ENCODE results near the gene FUBP3. TPM values are rescaled to one million over a fixed set of nuclear protein-coding genes. Genes with fewer than 3 reads are reported as not detected.

The FUBP3 gene
- total RNA-seq, 1 donor from 2014 or later: 22.6 TPM

DNA sequence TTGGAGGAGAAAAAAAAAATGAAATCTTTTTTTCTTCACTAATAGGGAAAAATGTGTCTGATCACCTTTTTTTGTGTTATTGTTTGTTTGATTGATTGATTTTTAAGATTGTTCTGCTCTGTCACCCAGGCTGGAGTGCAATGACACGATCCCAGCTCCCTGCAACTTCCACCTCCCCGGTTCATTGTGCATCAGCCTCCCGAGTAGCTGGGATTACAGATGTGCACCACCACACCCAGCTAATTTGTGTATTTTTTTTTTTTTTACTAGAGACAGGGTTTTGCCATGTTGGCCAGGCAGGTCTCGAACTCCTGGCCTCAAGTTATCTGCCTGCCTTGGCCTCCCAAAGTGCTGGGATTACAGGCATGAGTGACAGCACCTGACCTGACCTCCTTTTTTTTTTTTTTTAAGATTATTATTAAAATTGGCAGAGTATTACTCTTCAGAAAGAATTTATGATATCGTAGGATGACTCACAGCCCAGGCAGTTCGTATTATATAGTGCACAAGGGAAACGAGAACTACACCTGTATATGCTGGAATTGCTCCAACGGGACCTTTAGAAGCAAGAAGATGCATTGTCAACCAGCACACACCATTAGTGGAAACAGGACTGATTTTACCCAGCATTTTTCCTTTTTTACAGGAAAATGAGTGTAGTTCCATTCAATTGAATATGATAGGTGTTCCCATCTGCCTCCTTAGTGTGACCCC is 27.7 kb downstream of the FUBP3 start:
- intact Hi-C loops (cut with micrococcal nuclease): no loop called here
- Histone ChIP-seq H3K9me3 (replicated peaks) (no peaks in the 10 kb centered on the region), H3K27ac (replicated peaks) (peak overlapping the region; percentile 4), H3K36me3 (peaks cover 21% of the 10 kb centered on the region), H3K4me3 (no peak overlapping the region), H3K27me3 (ENCODE audit: low read depth) (no peaks in the 10 kb centered on the region), H3K4me1 (peaks cover 49% of the 10 kb centered on the region)
- TF ChIP-seq CTCF (IDR thresholded peaks at IDR 0.05; ENCODE audit: borderline replicate concordance): no peak
- DNase-seq: no peak

GRCh38 chr9:130607640-130608420 is 28.5 kb downstream of the FUBP3 start:
- Histone ChIP-seq H3K9me3 (replicated peaks) (no peaks in the 10 kb centered on the region), H3K4me1 (peaks cover 49% of the 10 kb centered on the region), H3K27me3 (ENCODE audit: low read depth) (no peaks in the 10 kb centered on the region), H3K27ac (replicated peaks) (peak overlapping the region; percentile 7), H3K36me3 (peaks cover 23% of the 10 kb centered on the region), H3K4me3 (no peak overlapping the region)
- DNase-seq: no peak
- TF ChIP-seq CTCF (IDR thresholded peaks at IDR 0.05; ENCODE audit: borderline replicate concordance): no peak
- intact Hi-C loops (cut with micrococcal nuclease): no loop called here

DNA sequence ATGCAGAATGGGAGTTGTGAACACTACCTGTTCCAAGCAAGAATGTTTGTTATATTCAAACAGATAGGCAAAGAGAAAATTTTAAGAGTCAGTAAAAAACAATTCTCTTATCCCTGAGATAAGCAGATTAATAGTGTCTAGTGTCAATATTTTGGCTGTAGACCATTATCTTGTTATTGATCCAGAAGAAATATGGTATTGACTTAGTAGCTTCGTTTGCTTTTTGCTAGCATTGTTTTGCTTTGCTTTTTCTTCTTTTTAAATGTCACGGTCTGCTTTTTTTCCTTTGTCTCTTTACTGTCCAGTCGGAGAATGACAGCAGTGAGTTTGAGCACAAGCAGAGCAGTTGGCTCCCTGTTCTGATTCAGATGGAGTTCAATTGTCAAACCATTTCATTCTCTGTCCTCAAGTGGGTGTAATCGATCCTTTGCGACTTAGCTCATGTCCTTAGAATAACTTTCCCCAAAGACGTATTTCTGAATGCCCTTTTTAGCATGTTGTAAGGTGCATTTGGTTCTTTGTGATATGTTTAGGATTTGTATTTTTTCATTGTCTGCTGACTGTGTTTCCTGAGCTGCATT is 29.3 kb downstream of the FUBP3 start:
- intact Hi-C loops (cut with micrococcal nuclease): no loop called here
- no peak for DNase-seq

DNA sequence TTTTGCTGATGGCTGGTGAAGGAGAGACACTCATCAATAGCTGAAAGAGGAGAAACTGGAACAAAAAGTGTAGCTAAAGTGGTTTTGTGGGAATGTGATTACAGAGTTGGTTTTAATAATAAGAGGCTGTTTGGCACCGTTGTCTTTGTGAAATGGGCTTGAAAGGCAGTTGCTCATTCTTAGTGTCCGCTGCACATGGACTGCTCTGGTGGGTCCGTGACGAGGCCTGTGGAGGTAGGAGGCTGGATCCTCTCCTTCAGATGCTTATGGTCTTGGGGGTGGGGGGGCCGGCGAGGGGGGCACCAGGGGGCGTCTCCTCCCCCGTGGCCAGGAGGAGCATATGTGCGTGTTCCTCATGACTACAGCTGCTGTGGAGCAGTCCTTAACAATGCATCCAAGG is 29.8 kb downstream of the FUBP3 start:
- peak overlapping the region; percentile 7 for H3K27ac ChIP-seq (replicated peaks)
- intact Hi-C loops (cut with micrococcal nuclease): no loop called here
- DNase-seq: no peak
- H3K4me1 ChIP-seq: peaks cover 49% of the 10 kb centered on the region
- H3K4me3 ChIP-seq: no peak overlapping the region
- H3K9me3 ChIP-seq (replicated peaks): no peaks in the 10 kb centered on the region
- peaks cover 23% of the 10 kb centered on the region for H3K36me3 ChIP-seq
- no peaks in the 10 kb centered on the region for H3K27me3 ChIP-seq (ENCODE audit: low read depth)
- no peak for TF ChIP-seq CTCF (IDR thresholded peaks at IDR 0.05; ENCODE audit: borderline replicate concordance)

More for the DNA sequence above, 29.3 kb downstream of the FUBP3 start:
- H3K27ac ChIP-seq (replicated peaks): peak overlapping the region; percentile 7
- H3K4me1 ChIP-seq: peaks cover 49% of the 10 kb centered on the region
- no peaks in the 10 kb centered on the region for H3K9me3 ChIP-seq (replicated peaks)
- TF ChIP-seq CTCF (IDR thresholded peaks at IDR 0.05; ENCODE audit: borderline replicate concordance): no peak
- no peak overlapping the region for H3K4me3 ChIP-seq
- peaks cover 23% of the 10 kb centered on the region for H3K36me3 ChIP-seq
- H3K27me3 ChIP-seq (ENCODE audit: low read depth): no peaks in the 10 kb centered on the region

- intact Hi-C loops (cut with micrococcal nuclease): no loop called here
- peak; percentile 30 for DNase-seq
- H3K9me3 ChIP-seq (replicated peaks): no peaks in the 10 kb centered on the region
- H3K27ac ChIP-seq (replicated peaks): no peak overlapping the region
- H3K4me1 ChIP-seq: peaks cover 49% of the 10 kb centered on the region
- peaks cover 39% of the 10 kb centered on the region for H3K36me3 ChIP-seq
- no peak for TF ChIP-seq CTCF (IDR thresholded peaks at IDR 0.05; ENCODE audit: borderline replicate concordance)
- no peak overlapping the region for H3K4me3 ChIP-seq
- H3K27me3 ChIP-seq (ENCODE audit: low read depth): no peaks in the 10 kb centered on the region
Observed at GRCh38 chr9:130610862-130611707, 31.7 kb downstream of the FUBP3 start.
